Gastrocnemius medialis (tissue), 4 donors: ENCODE data around the gene FRY. TPM values are rescaled to one million over a fixed set of nuclear protein-coding genes. Genes with fewer than 3 reads are reported as not detected.

ENCODE experiments used
- ATAC-seq, 2 donors: fragments of 150-250 bp; one replicate each; pipeline ENCODE4 v1.9.1; 2016
- DNase-seq, 2 donors: peaks; one replicate each; pipeline ENCODE4 v3.0.0-alpha.2; 2019
- H3K27ac ChIP-seq, 4 donors: fragments of 200-600 bp; sonication (generic); 1 replicate in 1 of 4; 2 replicates in 3 of 4; pipeline ENCODE4 v1.5.1; 2016 to 2018; ENCODE audit warnings: mild to moderate bottlenecking in 2 of 4, moderate library complexity in 1 of 4
- H3K27me3 ChIP-seq, 3 donors: fragments of 200-600 bp; sonication (generic) in 2 of 3; 1 replicate in 1 of 3; 2 replicates in 2 of 3; pipeline versions ENCODE4 v1.5.1 to v1.6.0; 2016 to 2019; ENCODE audit warnings: mild to moderate bottlenecking in 1 of 3, moderate library complexity in 1 of 3
- H3K36me3 ChIP-seq, 2 donors: fragments of 200-600 bp; sonication (generic) in 1 of 2; one replicate each; pipeline ENCODE4 v1.5.1; 2017 to 2018
- H3K4me1 ChIP-seq, 2 donors: fragments of 200-600 bp; sonication (generic) in 1 of 2; one replicate each; pipeline ENCODE4 v1.5.1; 2016 to 2017; ENCODE audit warnings: mild to moderate bottlenecking in 2 of 2
- H3K4me3 ChIP-seq, 4 donors: fragments of 200-600 bp; sonication (generic) in 3 of 4; 1 replicate in 1 of 4; 2 replicates in 3 of 4; pipeline ENCODE4 v1.5.1; 2016 to 2019; ENCODE audit warnings: mild to moderate bottlenecking in 2 of 4
- H3K9me3 ChIP-seq, 3 donors: fragments of 200-600 bp; sonication (generic) in 2 of 3; 1 replicate in 1 of 3; 2 replicates in 2 of 3; pipeline ENCODE4 v1.5.1; 2016 to 2019
- CTCF ChIP-seq, 5 experiments: fragments of 450-650 bp in 3 of 5; fragments of 200-600 bp in 2 of 5; sonication (generic) in 2 of 5; IDR thresholded peaks in 4 of 5; conservative IDR thresholded peaks in 1 of 5; 1 replicate in 4 of 5; 2 replicates in 1 of 5; pipeline ENCODE4 v1.5.1; 2016 to 2019; ENCODE audit warnings: antibody characterized with exemption in 5 of 5, mild to moderate bottlenecking in 3 of 5, moderate library complexity in 3 of 5
- POLR2A ChIP-seq, 2 donors: fragments of 450-650 bp; IDR thresholded peaks; one replicate each; pipeline ENCODE4 v1.6.1; 2017; ENCODE audit warnings: antibody characterized with exemption in 2 of 2, mild to moderate bottlenecking in 2 of 2, moderate library complexity in 2 of 2
- in situ Hi-C, 4 donors: fragments of 200-750 bp; cut with MboI; loops; one replicate each; pipeline versions ENCODE4 v1.15.0 to v1.8.0; 2017; ENCODE audit warnings: low sequenced_read_pairs in 4 of 4
- intact Hi-C: fragments of 100-400 bp; cut with DNase I; formaldehyde crosslinking; loops from one replicate; pipeline ENCODE4 v1.15.1; 2023; ENCODE audit warnings: low total_unique reads
- total RNA-seq, 4 donors: library from RNA; depleted of rRNA; stranded (reverse); fragments of >200 nt; gene quantifications; one replicate each; pipeline versions ENCODE4 v1.1.0 to v1.2.3, GENCODE V29; 2016

The FRY gene
- total RNA-seq, 4 donors from 2014 or later = 10.1 to 48.3 (median 21.4) TPM

DNA sequence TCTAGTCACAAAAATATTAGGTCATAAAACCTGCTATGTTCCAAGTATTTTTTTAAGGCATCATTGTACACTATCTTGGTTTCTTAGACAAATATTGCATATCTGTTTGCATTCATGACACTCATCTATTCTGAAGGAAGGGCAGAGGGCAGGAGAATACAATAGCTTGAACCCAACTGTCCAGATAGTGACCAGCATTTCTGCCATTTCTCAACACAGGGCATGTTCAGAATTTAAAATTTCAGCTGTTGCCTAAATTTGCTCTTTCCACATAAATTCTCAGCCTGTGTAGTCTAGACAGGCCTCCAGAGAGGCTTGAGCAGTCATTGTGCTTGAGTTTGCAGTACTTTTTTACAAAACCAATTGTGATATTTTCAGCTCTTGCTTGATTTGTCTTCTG, 164.1 kb downstream of the FRY start:
- intact Hi-C loops (no loop called here), in situ Hi-C loops (no loop called here)
- TF ChIP-seq CTCF (IDR thresholded peaks at IDR 0.05 in 4 of 5, conservative IDR thresholded peaks at IDR 0.05 in 1 of 5) = no peak
- TF ChIP-seq POLR2A (IDR thresholded peaks at IDR 0.05) = no peak
- Histone ChIP-seq H3K27ac (no peak overlapping the region), H3K4me1 (no peaks in the 10 kb centered on the region), H3K4me3 (no peak overlapping the region), H3K36me3 (no peaks in the 10 kb centered on the region), H3K9me3 (no peaks in the 10 kb centered on the region), H3K27me3 (no peaks in the 10 kb centered on the region)
- ATAC-seq (no peak), DNase-seq (no peak)

- TF ChIP-seq POLR2A (IDR thresholded peaks at IDR 0.05) = no peak
- TF ChIP-seq CTCF (IDR thresholded peaks at IDR 0.05 in 4 of 5, conservative IDR thresholded peaks at IDR 0.05 in 1 of 5) = no peak
- intact Hi-C loops = no loop called here
- H3K36me3 ChIP-seq = peaks cover 0 to 6% of the 10 kb centered on the region in 2 donors
- ATAC-seq (no peak), DNase-seq (no peak)
- no peak overlapping the region for H3K27ac ChIP-seq
- peaks cover 0 to 4% of the 10 kb centered on the region in 2 donors for H3K4me1 ChIP-seq
- no peaks in the 10 kb centered on the region for H3K9me3 ChIP-seq
- in situ Hi-C loops = no loop called here
- H3K27me3 ChIP-seq = no peaks in the 10 kb centered on the region
- H3K4me3 ChIP-seq = no peak overlapping the region
Measured at GRCh38 chr13:32199168-32199567, 167.6 kb downstream of the FRY start.

GRCh38 chr13:32200741-32201140, 169.2 kb downstream of the FRY start:
- TF ChIP-seq CTCF (IDR thresholded peaks at IDR 0.05 in 4 of 5, conservative IDR thresholded peaks at IDR 0.05 in 1 of 5) = no peak
- TF ChIP-seq POLR2A (IDR thresholded peaks at IDR 0.05) = no peak
- DNase-seq (no peak), ATAC-seq (no peak)
- Histone ChIP-seq H3K9me3 (no peaks in the 10 kb centered on the region), H3K27ac (no peak overlapping the region), H3K27me3 (no peaks in the 10 kb centered on the region), H3K4me3 (no peak overlapping the region), H3K36me3 (peaks cover 0 to 6% of the 10 kb centered on the region in 2 donors), H3K4me1 (peaks cover 0 to 4% of the 10 kb centered on the region in 2 donors)
- in situ Hi-C loops (no loop called here), intact Hi-C loops (no loop called here)

DNA sequence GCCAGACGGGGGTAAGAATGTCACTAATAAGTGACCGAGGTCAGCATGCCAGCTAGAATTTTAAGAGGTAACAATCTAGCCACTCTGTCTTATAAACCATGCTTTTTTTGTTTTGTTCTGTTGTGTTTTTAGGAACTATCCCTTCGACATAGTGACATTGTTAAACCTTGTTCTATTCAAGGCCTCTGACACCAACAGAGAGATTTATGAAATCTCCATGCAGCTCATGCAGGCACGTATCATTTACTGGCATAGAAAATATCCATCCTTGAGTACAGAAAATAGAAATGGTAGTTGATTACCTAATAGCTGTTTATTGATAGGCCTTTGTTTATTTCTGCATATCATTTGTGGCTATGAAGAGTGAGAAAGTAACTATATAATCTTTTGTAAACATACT, 170.2 kb downstream of the FRY start:
- H3K9me3 ChIP-seq = no peaks in the 10 kb centered on the region
- H3K36me3 ChIP-seq = peaks cover 0 to 6% of the 10 kb centered on the region in 2 donors
- TF ChIP-seq CTCF (IDR thresholded peaks at IDR 0.05 in 4 of 5, conservative IDR thresholded peaks at IDR 0.05 in 1 of 5) (no peak), POLR2A (IDR thresholded peaks at IDR 0.05) (no peak)
- intact Hi-C loops = no loop called here
- H3K4me3 ChIP-seq = no peak overlapping the region
- DNase-seq (no peak), ATAC-seq (peak; percentile 56 to 82)
- no peaks in the 10 kb centered on the region for H3K27me3 ChIP-seq
- peak overlapping the region in 2 of 4 donors; percentile 45 to 63 for H3K27ac ChIP-seq
- H3K4me1 ChIP-seq = peaks cover 0 to 4% of the 10 kb centered on the region in 2 donors
- in situ Hi-C loops = no loop called here

DNA sequence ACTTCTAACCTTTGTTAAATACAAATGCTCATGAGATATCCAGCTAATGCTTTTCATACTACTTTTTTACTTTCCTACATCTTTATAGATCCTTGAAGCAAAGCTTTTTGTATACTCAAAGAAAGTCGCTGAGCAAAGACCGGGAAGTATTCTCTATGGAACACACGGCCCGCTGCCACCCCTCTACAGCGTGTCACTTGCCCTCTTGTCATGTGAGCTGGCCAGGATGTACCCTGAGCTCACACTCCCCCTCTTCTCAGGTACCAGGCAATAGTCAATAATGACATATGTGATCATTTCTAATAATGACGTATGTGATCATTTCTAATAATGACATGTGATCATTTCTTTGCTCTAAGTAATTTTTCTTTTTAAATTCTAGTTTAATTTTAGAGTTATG, 170.7 kb downstream of the FRY start:
- no peaks in the 10 kb centered on the region for H3K27me3 ChIP-seq
- no peak for ATAC-seq
- TF ChIP-seq CTCF (IDR thresholded peaks at IDR 0.05 in 4 of 5, conservative IDR thresholded peaks at IDR 0.05 in 1 of 5) (no peak), POLR2A (IDR thresholded peaks at IDR 0.05) (no peak)
- no peak for DNase-seq
- H3K4me1 ChIP-seq = peaks cover 0 to 4% of the 10 kb centered on the region in 2 donors
- in situ Hi-C loops (no loop called here), intact Hi-C loops (no loop called here)
- H3K4me3 ChIP-seq = no peak overlapping the region
- H3K36me3 ChIP-seq = peaks cover 0 to 6% of the 10 kb centered on the region in 2 donors
- no peaks in the 10 kb centered on the region for H3K9me3 ChIP-seq
- H3K27ac ChIP-seq = peak overlapping the region in 1 of 4 donors; percentile 63
